Hepatocyte (in vitro differentiated cells): ENCODE measurements around the gene FRMPD1. TPM values are rescaled to one million over a fixed set of nuclear protein-coding genes. Genes with fewer than 3 reads are reported as not detected.

Experiments used
- DNase-seq: peaks from one replicate; pipeline ENCODE4 v3.0.0-alpha.2; 2016; ENCODE audit warnings: low spot score
- H2AFZ ChIP-seq: fragments of 200-600 bp; sonication (generic); 2 replicates; pipeline ENCODE4 v1.6.0; 2016; ENCODE audit warnings: antibody characterized with exemption, mild to moderate bottlenecking
- H3K27ac ChIP-seq: fragments of 200-600 bp; sonication (generic); 2 replicates; pipeline ENCODE4 v1.5.1; 2016; ENCODE audit warnings: mild to moderate bottlenecking
- H3K27me3 ChIP-seq: fragments of 200-600 bp; sonication (generic); 2 replicates; pipeline ENCODE4 v1.6.1; 2016
- H3K36me3 ChIP-seq: fragments of 200-600 bp; sonication (generic); replicated peaks from 2 replicates; pipeline ENCODE4 v1.5.1; 2016; ENCODE audit warnings: low read depth; ENCODE audit not compliant: insufficient read depth
- H3K4me1 ChIP-seq: fragments of 200-600 bp; sonication (generic); 2 replicates; pipeline ENCODE4 v1.5.1; 2016; ENCODE audit warnings: mild to moderate bottlenecking, moderate library complexity; ENCODE audit not compliant: insufficient read depth
- H3K4me2 ChIP-seq: fragments of 200-600 bp; sonication (generic); 2 replicates; pipeline ENCODE4 v1.6.0; 2016
- H3K4me3 ChIP-seq: fragments of 200-600 bp; sonication (generic); 2 replicates; pipeline ENCODE4 v1.5.1; 2016; ENCODE audit warnings: mild to moderate bottlenecking
- H3K79me2 ChIP-seq: fragments of 200-600 bp; sonication (generic); 2 replicates; pipeline ENCODE4 v1.6.0; 2017; ENCODE audit warnings: mild to moderate bottlenecking
- H3K9me2 ChIP-seq: fragments of 200-600 bp; sonication (generic); replicated peaks from 2 replicates; pipeline ENCODE4 v1.6.0; 2017; ENCODE audit warnings: mild to moderate bottlenecking; ENCODE audit not compliant: insufficient read depth
- H3K9me3 ChIP-seq: fragments of 200-600 bp; sonication (generic); 2 replicates; pipeline ENCODE4 v1.5.1; 2016; ENCODE audit warnings: low read depth, mild to moderate bottlenecking
- H4K20me1 ChIP-seq: fragments of 200-600 bp; sonication (generic); 2 replicates; pipeline ENCODE4 v1.6.0; 2016; ENCODE audit warnings: mild to moderate bottlenecking; ENCODE audit not compliant: insufficient read depth, poor library complexity, severe bottlenecking
- CTCF ChIP-seq: fragments of 200-600 bp; sonication (generic); IDR thresholded peaks from 2 replicates; pipeline ENCODE4 v1.5.1; 2016; ENCODE audit warnings: antibody characterized with exemption, mild to moderate bottlenecking; ENCODE audit not compliant: poor library complexity
- EZH2 ChIP-seq: fragments of 200-600 bp; sonication (generic); IDR thresholded peaks from 2 replicates; pipeline ENCODE4 v1.6.1; 2016; ENCODE audit warnings: antibody characterized with exemption, mild to moderate bottlenecking, borderline replicate concordance
- EZH2phosphoT487 ChIP-seq: fragments of 200-600 bp; sonication (generic); IDR thresholded peaks from one replicate; pipeline ENCODE4 v1.6.1; 2018; ENCODE audit warnings: antibody characterized with exemption, mild to moderate bottlenecking, low read depth, moderate library complexity; ENCODE audit not compliant: unreplicated experiment, severe bottlenecking
- WGBS: methylation state at CpG from one replicate; pipeline ENCODE4 v1.1.6; 2016; ENCODE audit warnings: low lambda C conversion rate; ENCODE audit errors: missing lambda C conversion rate; 5-methylcytosine and 5-hydroxymethylcytosine counted together
- polyA plus RNA-seq: library from polyadenylated mRNA; unstranded; fragments of >200 nt; fragmentation: Nextera tagmentation; extraction: Ambion mirVana; gene quantifications from 2 replicates; pipeline ENCODE4 v1.2.1, GENCODE V29; 2016
- total RNA-seq: library from RNA; depleted of rRNA; stranded (reverse); fragments of >200 nt; gene quantifications from 2 replicates; pipeline ENCODE4 v1.2.3, GENCODE V29; 2014

Gene FRMPD1
- total and polyA plus RNA-seq, 2 experiments from 2014 or later: 0.10 to 0.36 TPM

DNA sequence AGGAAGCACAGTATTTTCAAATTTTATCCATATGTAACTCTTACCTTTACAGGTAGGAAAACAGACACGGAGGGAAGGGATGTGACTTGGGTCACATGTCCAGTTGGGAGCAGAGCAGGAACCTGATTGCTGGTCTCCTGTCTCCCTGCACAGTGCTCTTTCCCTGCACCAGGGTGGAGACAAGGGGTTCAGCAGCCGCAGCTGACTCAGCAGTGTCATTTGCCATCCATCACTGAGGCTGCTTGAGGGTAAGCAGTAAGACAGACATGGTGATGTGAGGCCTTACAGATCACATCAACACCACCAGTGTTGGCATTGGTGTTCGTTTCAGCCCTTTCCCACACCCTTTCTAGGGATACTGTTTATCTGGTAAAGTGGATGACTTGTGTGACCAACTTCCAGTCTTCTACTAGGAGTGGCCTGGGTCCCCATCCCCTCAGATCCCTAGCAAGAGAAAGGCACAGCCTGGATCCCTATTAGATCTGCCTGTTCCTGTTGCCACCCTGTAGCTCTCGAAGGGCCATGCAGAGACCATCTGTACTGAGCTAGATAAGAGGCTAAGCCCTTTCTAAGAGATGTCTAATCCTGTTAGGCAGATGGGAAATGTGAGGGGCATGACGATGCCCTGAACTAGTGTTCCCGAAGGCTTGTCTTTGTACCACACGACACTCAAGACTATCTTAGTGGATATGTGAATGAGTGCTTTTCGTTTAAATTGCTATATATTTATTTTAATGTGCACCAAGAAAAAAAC lies 29.1 kb downstream of the FRMPD1 start:
- 76% methylated on average over 8 of the region's 8 CpGs for WGBS

GRCh38 chr9:37682951-37683350 lies 32.2 kb downstream of the FRMPD1 start:
- Histone ChIP-seq H2AFZ (no peak overlapping the region), H3K4me1 (no peaks in the 10 kb centered on the region), H3K4me2 (no peak overlapping the region), H3K9me2 (no peaks in the 10 kb centered on the region), H3K9me3 (no peaks in the 10 kb centered on the region), H3K27ac (no peak overlapping the region), H3K4me3 (no peak overlapping the region), H4K20me1 (no peaks in the 10 kb centered on the region), H3K27me3 (peaks cover 10% of the 10 kb centered on the region), H3K79me2 (no peaks in the 10 kb centered on the region), H3K36me3 (no peaks in the 10 kb centered on the region)
- TF ChIP-seq CTCF: no peak
- no peak for TF ChIP-seq EZH2
- no peak for TF ChIP-seq EZH2phosphoT487
- WGBS: 83% methylated on average over 3 of the region's 3 CpGs
- DNase-seq: no peak

More for the DNA sequence above, 29.1 kb downstream of the FRMPD1 start:
- Histone ChIP-seq H3K27ac (no peak overlapping the region), H3K4me2 (no peak overlapping the region), H3K4me3 (no peak overlapping the region), H4K20me1 (no peaks in the 10 kb centered on the region), H2AFZ (no peak overlapping the region), H3K79me2 (no peaks in the 10 kb centered on the region), H3K27me3 (peaks cover 10% of the 10 kb centered on the region), H3K9me3 (no peaks in the 10 kb centered on the region), H3K4me1 (no peaks in the 10 kb centered on the region), H3K9me2 (no peaks in the 10 kb centered on the region), H3K36me3 (no peaks in the 10 kb centered on the region)
- no peak for DNase-seq
- TF ChIP-seq EZH2phosphoT487: no peak
- no peak for TF ChIP-seq CTCF

GRCh38 chr9:37683531-37684371 lies 33.0 kb downstream of the FRMPD1 start:
- no peaks in the 10 kb centered on the region for H3K79me2 ChIP-seq
- H3K27me3 ChIP-seq: peaks cover 10% of the 10 kb centered on the region
- no peak overlapping the region for H3K27ac ChIP-seq
- no peak for DNase-seq
- H3K9me3 ChIP-seq: no peaks in the 10 kb centered on the region
- no peaks in the 10 kb centered on the region for H3K36me3 ChIP-seq
- 84% methylated on average over 10 of the region's 10 CpGs for WGBS
- H3K4me1 ChIP-seq: no peaks in the 10 kb centered on the region
- no peaks in the 10 kb centered on the region for H4K20me1 ChIP-seq
- H3K4me3 ChIP-seq: no peak overlapping the region
- H3K4me2 ChIP-seq: no peak overlapping the region
- H3K9me2 ChIP-seq: no peaks in the 10 kb centered on the region
- H2AFZ ChIP-seq: no peak overlapping the region
- TF ChIP-seq EZH2phosphoT487 (no peak), EZH2 (no peak), CTCF (no peak)
